Tibial artery (tissue), 4 donors: ENCODE data around the gene CREBL2.
"Not testable (repeated sequence)": the region's sequence is repeated elsewhere in the genome, so short reads cannot be mapped to it uniquely, and the experiment has no call there.

Experiments
- DNase-seq, 2 donors: peaks; one replicate each; pipeline ENCODE4 v3.0.0-alpha.2; 2019
- H3K27ac ChIP-seq, 2 donors: fragments of 200-600 bp; sonication (generic) in 1 of 2; 1 replicate in 1 of 2; 2 replicates in 1 of 2; pipeline ENCODE4 v1.5.1; 2018 to 2019; ENCODE audit warnings: mild to moderate bottlenecking in 1 of 2
- H3K27me3 ChIP-seq, 2 donors: fragments of 200-600 bp; sonication (generic) in 1 of 2; one replicate each; pipeline versions ENCODE4 v1.5.1 to v1.6.0; 2016 to 2019
- H3K36me3 ChIP-seq, 3 donors: fragments of 200-600 bp; sonication (generic) in 2 of 3; one replicate each; pipeline ENCODE4 v1.5.1; 2016 to 2019; ENCODE audit warnings: mild to moderate bottlenecking in 2 of 3
- H3K4me1 ChIP-seq, 4 donors: fragments of 200-600 bp; sonication (generic) in 2 of 4; 1 replicate in 3 of 4; 2 replicates in 1 of 4; pipeline ENCODE4 v1.5.1; 2016 to 2019
- H3K4me3 ChIP-seq, 2 donors: fragments of 200-600 bp; sonication (generic) in 1 of 2; 1 replicate in 1 of 2; 2 replicates in 1 of 2; pipeline ENCODE4 v1.5.1; 2018 to 2019; ENCODE audit warnings: mild to moderate bottlenecking in 2 of 2
- H3K9me3 ChIP-seq, 3 donors: fragments of 200-600 bp; sonication (generic) in 1 of 3; one replicate each; pipeline ENCODE4 v1.5.1; 2016 to 2019
- intact Hi-C: fragments of 100-400 bp; cut with DNase I; formaldehyde crosslinking; loops from one replicate; pipeline ENCODE4 v1.15.0; 2023; ENCODE audit warnings: low total_unique reads
- TF ChIP-seq, protein P1 (sequence below), 2 experiments: fragments of 200-600 bp in 1 of 2; fragments of 450-650 bp in 1 of 2; IDR thresholded peaks; one replicate each; pipeline ENCODE4 v1.5.1; 2017 to 2019; ENCODE audit warnings: antibody characterized with exemption in 2 of 2, mild to moderate bottlenecking in 1 of 2, moderate library complexity in 1 of 2

Gene CREBL2

GRCh38 chr12:12592930-12593329 lies 18.7 kb upstream of the CREBL2 start:
- Histone ChIP-seq H3K4me3 (no peak overlapping the region), H3K36me3 (no peaks in the 10 kb centered on the region), H3K9me3 (no peaks in the 10 kb centered on the region), H3K27ac (no peak overlapping the region), H3K4me1 (no peaks in the 10 kb centered on the region), H3K27me3 (no peaks in the 10 kb centered on the region)
- TF ChIP-seq, protein P1, sequence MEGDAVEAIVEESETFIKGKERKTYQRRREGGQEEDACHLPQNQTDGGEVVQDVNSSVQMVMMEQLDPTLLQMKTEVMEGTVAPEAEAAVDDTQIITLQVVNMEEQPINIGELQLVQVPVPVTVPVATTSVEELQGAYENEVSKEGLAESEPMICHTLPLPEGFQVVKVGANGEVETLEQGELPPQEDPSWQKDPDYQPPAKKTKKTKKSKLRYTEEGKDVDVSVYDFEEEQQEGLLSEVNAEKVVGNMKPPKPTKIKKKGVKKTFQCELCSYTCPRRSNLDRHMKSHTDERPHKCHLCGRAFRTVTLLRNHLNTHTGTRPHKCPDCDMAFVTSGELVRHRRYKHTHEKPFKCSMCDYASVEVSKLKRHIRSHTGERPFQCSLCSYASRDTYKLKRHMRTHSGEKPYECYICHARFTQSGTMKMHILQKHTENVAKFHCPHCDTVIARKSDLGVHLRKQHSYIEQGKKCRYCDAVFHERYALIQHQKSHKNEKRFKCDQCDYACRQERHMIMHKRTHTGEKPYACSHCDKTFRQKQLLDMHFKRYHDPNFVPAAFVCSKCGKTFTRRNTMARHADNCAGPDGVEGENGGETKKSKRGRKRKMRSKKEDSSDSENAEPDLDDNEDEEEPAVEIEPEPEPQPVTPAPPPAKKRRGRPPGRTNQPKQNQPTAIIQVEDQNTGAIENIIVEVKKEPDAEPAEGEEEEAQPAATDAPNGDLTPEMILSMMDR (IDR thresholded peaks at IDR 0.05) = no peak
- DNase-seq = no peak
- intact Hi-C loops = no loop called here

DNA sequence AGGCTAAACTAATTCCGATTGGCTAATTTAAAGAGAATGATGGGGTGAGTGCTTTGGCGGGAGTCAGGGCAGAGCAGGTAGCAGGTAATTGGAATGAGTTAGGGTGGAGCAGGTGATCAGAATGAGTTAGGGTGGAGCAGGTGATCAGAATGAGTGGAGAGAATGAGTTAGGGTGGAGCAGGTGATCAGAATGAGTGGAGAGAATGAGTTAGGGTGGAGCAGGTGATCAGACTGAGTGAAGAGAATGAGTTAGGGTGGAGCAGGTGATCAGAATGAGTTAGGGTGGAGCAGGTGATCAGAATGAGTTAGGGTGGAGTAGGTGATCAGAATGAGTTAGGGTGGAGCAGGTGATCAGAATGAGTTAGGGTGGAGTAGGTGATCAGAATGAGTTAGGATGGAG lies 15.7 kb upstream of the CREBL2 start:
- H3K4me3 ChIP-seq, H3K9me3 ChIP-seq, H3K27ac ChIP-seq, intact Hi-C loops, DNase-seq, H3K36me3 ChIP-seq, H3K27me3 ChIP-seq, H3K4me1 ChIP-seq: not testable (repeated sequence)

DNA sequence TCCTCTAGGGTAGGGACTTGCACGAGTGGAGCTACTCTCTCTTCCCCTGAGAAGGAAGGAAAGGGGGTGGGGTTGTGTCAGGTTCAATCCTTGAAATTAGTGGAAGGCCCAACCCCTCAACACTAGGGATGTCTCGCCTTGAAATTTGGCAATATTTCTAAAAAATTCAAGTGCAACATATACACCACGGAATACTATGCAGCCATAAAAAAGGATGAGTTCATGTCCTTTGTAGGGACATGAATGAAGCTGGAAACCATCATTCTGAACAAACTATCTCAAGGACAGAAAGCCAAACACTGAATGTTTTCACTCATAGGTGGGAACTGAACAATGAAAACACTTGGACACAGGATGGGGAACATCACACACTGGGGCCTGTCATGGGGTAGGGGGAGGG lies 15.1 kb upstream of the CREBL2 start:
- DNase-seq, H3K36me3 ChIP-seq, intact Hi-C loops, H3K4me3 ChIP-seq, H3K27ac ChIP-seq, H3K27me3 ChIP-seq, H3K9me3 ChIP-seq, H3K4me1 ChIP-seq: not testable (repeated sequence)

GRCh38 chr12:12598864-12599263 lies 12.8 kb upstream of the CREBL2 start:
- no peaks in the 10 kb centered on the region for H3K9me3 ChIP-seq
- H3K27ac ChIP-seq = no peak overlapping the region

GRCh38 chr12:12599750-12600643 lies 11.7 kb upstream of the CREBL2 start:
- Histone ChIP-seq H3K27me3 (no peaks in the 10 kb centered on the region), H3K27ac (no peak overlapping the region), H3K4me1 (no peaks in the 10 kb centered on the region), H3K36me3 (no peaks in the 10 kb centered on the region), H3K9me3 (no peaks in the 10 kb centered on the region), H3K4me3 (no peak overlapping the region)
- intact Hi-C loops = no loop called here
- TF ChIP-seq, protein P1 (IDR thresholded peaks at IDR 0.05) = no peak
- no peak for DNase-seq

More at GRCh38 chr12:12598864-12599263, 12.8 kb upstream of the CREBL2 start:
- Histone ChIP-seq H3K4me3 (no peak overlapping the region), H3K27me3 (no peaks in the 10 kb centered on the region), H3K36me3 (no peaks in the 10 kb centered on the region), H3K4me1 (no peaks in the 10 kb centered on the region)
- DNase-seq = no peak
- TF ChIP-seq, protein P1 (IDR thresholded peaks at IDR 0.05) = no peak
- intact Hi-C loops = no loop called here

DNA sequence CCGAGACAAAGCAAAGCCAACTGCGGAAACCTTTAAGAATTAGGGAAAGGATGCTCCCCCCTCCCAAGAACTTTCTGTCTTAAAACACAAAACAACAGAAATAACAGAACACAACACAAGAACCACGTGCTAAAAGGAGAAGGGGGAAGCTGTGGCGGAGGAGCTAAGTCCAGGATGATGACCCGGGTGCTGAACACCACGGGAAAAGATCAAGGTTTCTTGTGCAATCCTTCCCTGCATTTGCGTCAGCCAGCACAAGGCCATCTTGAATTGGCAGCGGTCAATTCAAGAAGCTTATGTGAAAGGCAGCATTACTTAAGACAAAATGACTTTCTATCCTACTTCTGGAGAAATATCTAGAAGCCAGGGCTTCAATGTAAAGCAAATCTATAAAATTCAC lies 11.0 kb upstream of the CREBL2 start:
- intact Hi-C loops = no loop called here
- H3K27me3 ChIP-seq = no peaks in the 10 kb centered on the region
- no peaks in the 10 kb centered on the region for H3K36me3 ChIP-seq
- no peaks in the 10 kb centered on the region for H3K4me1 ChIP-seq
- TF ChIP-seq, protein P1 (IDR thresholded peaks at IDR 0.05) = no peak
- no peak overlapping the region for H3K4me3 ChIP-seq
- H3K9me3 ChIP-seq = no peaks in the 10 kb centered on the region
- no peak overlapping the region for H3K27ac ChIP-seq
- DNase-seq = peak in 1 of 2 donors; percentile 42
